Neuronal stem cell (in vitro differentiated cells): ENCODE measurements around the gene PFN3.
A peak's percentile ranks its signal among the peaks of the same experiment; 100 is the strongest.

Experiments used
- DNase-seq: peaks from one replicate; pipeline ENCODE4 v3.0.0-alpha.2; 2013; ENCODE audit warnings: low spot score
- H2AFZ ChIP-seq: one replicate; pipeline ENCODE4 v1.6.1; 2013; ENCODE audit warnings: mild to moderate bottlenecking, low read length, inconsistent platforms
- H2AK5ac ChIP-seq: 2 replicates; pipeline ENCODE4 v1.6.1; 2013; ENCODE audit warnings: low read depth, mild to moderate bottlenecking, inconsistent platforms, low read length, moderate library complexity, mixed read lengths
- H2BK120ac ChIP-seq: 2 replicates; pipeline ENCODE4 v1.6.1; 2013; ENCODE audit warnings: low read depth, mild to moderate bottlenecking, inconsistent platforms, low read length, moderate library complexity, mixed read lengths
- H2BK12ac ChIP-seq: one replicate; pipeline ENCODE4 v1.6.1; 2013; ENCODE audit warnings: low read length, inconsistent platforms
- H2BK15ac ChIP-seq: 2 replicates; pipeline ENCODE4 v1.6.1; 2013; ENCODE audit warnings: mild to moderate bottlenecking, low read length, inconsistent platforms, mixed read lengths
- H2BK5ac ChIP-seq: one replicate; pipeline ENCODE4 v1.6.1; 2013; ENCODE audit warnings: inconsistent platforms, mild to moderate bottlenecking, low read length, moderate library complexity
- H3K14ac ChIP-seq: one replicate; pipeline ENCODE4 v1.6.1; 2013; ENCODE audit warnings: low read length, inconsistent platforms
- H3K18ac ChIP-seq: 2 replicates; pipeline ENCODE4 v1.6.1; 2013; ENCODE audit warnings: low read length, inconsistent platforms
- H3K23ac ChIP-seq: 2 replicates; pipeline ENCODE4 v1.6.1; 2013; ENCODE audit warnings: low read depth, mild to moderate bottlenecking, mixed read lengths, low read length, inconsistent platforms; ENCODE audit not compliant: poor library complexity
- H3K27ac ChIP-seq: replicated peaks from 3 replicates; pipeline ENCODE4 v1.5.1; 2013; ENCODE audit warnings: low read length, inconsistent platforms
- H3K27me3 ChIP-seq, 3 experiments: 2 replicates each; pipeline ENCODE4 v1.6.1; 2013; ENCODE audit warnings: low read length in 3 of 3, mild to moderate bottlenecking in 2 of 3, inconsistent platforms in 1 of 3, low read depth in 1 of 3, mixed read lengths in 1 of 3, moderate library complexity in 1 of 3; ENCODE audit not compliant: control insufficient read depth in 3 of 3, insufficient read depth in 3 of 3
- H3K36me3 ChIP-seq, 2 donors: replicated peaks in 1 of 2; 2 replicates each; pipeline ENCODE4 v1.6.1; 2013; ENCODE audit warnings: low read length in 2 of 2; ENCODE audit not compliant: control insufficient read depth in 2 of 2, insufficient read depth in 2 of 2
- H3K4ac ChIP-seq: 2 replicates; pipeline ENCODE4 v1.6.1; 2013; ENCODE audit warnings: inconsistent platforms, mild to moderate bottlenecking, low read length, moderate library complexity
- H3K4me1 ChIP-seq, 2 donors: 1 replicate in 1 of 2; 2 replicates in 1 of 2; pipeline ENCODE4 v1.6.1; 2013; ENCODE audit warnings: low read length in 2 of 2, low read depth in 1 of 2; ENCODE audit not compliant: control insufficient read depth in 2 of 2, insufficient read depth in 1 of 2
- H3K4me2 ChIP-seq: one replicate; pipeline ENCODE4 v1.6.1; 2013; ENCODE audit warnings: mild to moderate bottlenecking, low read length, inconsistent platforms; ENCODE audit not compliant: insufficient read depth, poor library complexity, severe bottlenecking
- H3K4me3 ChIP-seq, 2 donors: 2 replicates each; pipeline ENCODE4 v1.5.1; 2013; ENCODE audit warnings: low read length in 2 of 2, mild to moderate bottlenecking in 2 of 2, inconsistent platforms in 1 of 2, moderate library complexity in 1 of 2
- H3K79me1 ChIP-seq: one replicate; pipeline ENCODE4 v1.6.1; 2013; ENCODE audit warnings: low read depth, mild to moderate bottlenecking, inconsistent platforms, low read length, moderate library complexity
- H3K9ac ChIP-seq: one replicate; pipeline ENCODE4 v1.6.1; 2013; ENCODE audit warnings: mild to moderate bottlenecking, low read depth, low read length, inconsistent platforms; ENCODE audit not compliant: poor library complexity
- H3K9me3 ChIP-seq, 2 donors: replicated peaks in 1 of 2; 2 replicates each; pipeline versions ENCODE3 to v1.6.1; 2013; ENCODE audit warnings: low read length in 2 of 2, mild to moderate bottlenecking in 2 of 2, inconsistent platforms in 1 of 2, low read depth in 1 of 2, mixed read lengths in 1 of 2, moderate library complexity in 1 of 2; ENCODE audit not compliant: control insufficient read depth in 2 of 2, insufficient read depth in 1 of 2
- H4K8ac ChIP-seq: one replicate; pipeline ENCODE4 v1.6.1; 2013; ENCODE audit warnings: low read depth, mild to moderate bottlenecking, inconsistent platforms, low read length, moderate library complexity
- H4K91ac ChIP-seq: one replicate; pipeline ENCODE4 v1.6.1; 2013; ENCODE audit warnings: low read length, low read depth, mild to moderate bottlenecking, inconsistent platforms; ENCODE audit not compliant: poor library complexity
- WGBS, 2 donors: extraction: QIAGEN DNeasy Blood & Tissue Kit; methylation state at CpG; one replicate each; pipeline ENCODE4 v1.1.7; 2013; ENCODE audit warnings: missing lambda C conversion rate in 2 of 2, mixed read lengths in 1 of 2; ENCODE audit not compliant: insufficient read length in 2 of 2, insufficient replicate concordance in 1 of 2; ENCODE audit errors: extremely low coverage in 2 of 2; 5-methylcytosine and 5-hydroxymethylcytosine counted together

Gene PFN3

GRCh38 chr5:177383181-177383580, 17.3 kb downstream of the PFN3 start:
- Histone ChIP-seq H3K9me3 (no peaks in the 10 kb centered on the region), H3K36me3 (no peaks in the 10 kb centered on the region), H4K8ac (no peak overlapping the region), H4K91ac (no peak overlapping the region), H3K4ac (no peak overlapping the region), H2BK5ac (peak overlapping the region; percentile 39), H3K79me1 (no peaks in the 10 kb centered on the region), H3K27me3 (peaks cover 0 to 46% (median 2%) of the 10 kb centered on the region in 3 experiments), H2AK5ac (peak overlapping the region; percentile 83), H3K4me2 (no peak overlapping the region), H2BK120ac (no peak overlapping the region), H3K23ac (no peak overlapping the region), H3K18ac (no peak overlapping the region), H3K9ac (no peak overlapping the region), H3K14ac (no peak overlapping the region), H2BK15ac (no peak overlapping the region), H3K4me3 (no peak overlapping the region), H3K4me1 (peaks cover 0 to 3% of the 10 kb centered on the region in 2 donors), H2BK12ac (no peak overlapping the region), H2AFZ (no peak overlapping the region), H3K27ac (no peak overlapping the region)
- no peak for DNase-seq
- no CpG with 5 or more reads among the region's 9 CpGs for WGBS, 2 donors

- Histone ChIP-seq H2BK12ac (no peak overlapping the region), H3K4me3 (no peak overlapping the region), H3K18ac (peak overlapping the region; percentile 82), H3K36me3 (no peaks in the 10 kb centered on the region), H3K79me1 (no peaks in the 10 kb centered on the region), H3K4me2 (no peak overlapping the region), H3K9ac (peak overlapping the region; percentile 54), H2BK15ac (peak overlapping the region; percentile 37), H3K14ac (no peak overlapping the region), H2AK5ac (peak overlapping the region; percentile 68), H3K9me3 (no peaks in the 10 kb centered on the region), H2BK5ac (no peak overlapping the region), H3K27ac (no peak overlapping the region), H4K91ac (peak overlapping the region; percentile 94), H3K23ac (peak overlapping the region; percentile 75), H3K4me1 (peaks cover 0 to 3% of the 10 kb centered on the region in 2 donors), H3K27me3 (peaks cover 0 to 44% (median 2%) of the 10 kb centered on the region in 3 experiments), H2BK120ac (no peak overlapping the region), H4K8ac (peak overlapping the region; percentile 21), H3K4ac (no peak overlapping the region), H2AFZ (peak overlapping the region; percentile 6)
- DNase-seq = no peak
- no CpG with 5 or more reads among the region's 11 CpGs for WGBS, 2 donors
Observed at GRCh38 chr5:177382423-177383029, 17.9 kb downstream of the PFN3 start.

- Histone ChIP-seq H3K27ac (no peak overlapping the region), H2AK5ac (no peak overlapping the region), H2BK12ac (no peak overlapping the region), H3K4me2 (no peak overlapping the region), H3K36me3 (no peaks in the 10 kb centered on the region), H4K8ac (no peak overlapping the region), H3K9ac (no peak overlapping the region), H4K91ac (no peak overlapping the region), H2BK5ac (no peak overlapping the region), H3K18ac (no peak overlapping the region), H2BK120ac (no peak overlapping the region), H3K79me1 (no peaks in the 10 kb centered on the region), H3K4ac (no peak overlapping the region), H3K14ac (no peak overlapping the region), H3K23ac (no peak overlapping the region), H3K4me1 (peaks cover 0 to 3% of the 10 kb centered on the region in 2 donors), H2AFZ (no peak overlapping the region), H3K27me3 (peaks cover 0 to 32% (median 2%) of the 10 kb centered on the region in 3 experiments), H3K4me3 (no peak overlapping the region), H3K9me3 (no peaks in the 10 kb centered on the region), H2BK15ac (no peak overlapping the region)
- no CpG with 5 or more reads among the region's 6 CpGs for WGBS, 2 donors
- no peak for DNase-seq
Observed at GRCh38 chr5:177380805-177381126, 19.7 kb downstream of the PFN3 start.

GRCh38 chr5:177378884-177379883, 21.3 kb downstream of the PFN3 start:
- Histone ChIP-seq H3K79me1 (no peaks in the 10 kb centered on the region), H3K18ac (no peak overlapping the region), H3K4me3 (no peak overlapping the region), H3K4me2 (no peak overlapping the region), H3K4me1 (peaks cover 0 to 3% of the 10 kb centered on the region in 2 donors), H3K27me3 (peaks cover 0 to 19% (median 2%) of the 10 kb centered on the region in 3 experiments), H3K9ac (no peak overlapping the region), H2AFZ (peak overlapping the region; percentile 72), H3K23ac (no peak overlapping the region), H2BK5ac (no peak overlapping the region), H2BK12ac (no peak overlapping the region), H2AK5ac (no peak overlapping the region), H3K4ac (no peak overlapping the region), H3K9me3 (no peaks in the 10 kb centered on the region), H3K14ac (no peak overlapping the region), H2BK15ac (no peak overlapping the region), H3K36me3 (no peaks in the 10 kb centered on the region), H2BK120ac (no peak overlapping the region), H4K8ac (no peak overlapping the region), H4K91ac (no peak overlapping the region), H3K27ac (no peak overlapping the region)
- no CpG with 5 or more reads among the region's 15 CpGs for WGBS, 2 donors
- no peak for DNase-seq
